GM12892 (cell line): ENCODE data around the gene DNAJC10.

ENCODE experiments used
- POLR2A ChIP-seq: IDR thresholded peaks from 2 replicates; pipeline ENCODE4 v1.6.1; 2011; ENCODE audit warnings: low read depth, low read length, control low read depth
- POLR2AphosphoS5 ChIP-seq: IDR thresholded peaks from 2 replicates; pipeline ENCODE4 v1.6.1; 2011; ENCODE audit warnings: low read depth, low read length, control low read depth
- TAF1 ChIP-seq: IDR thresholded peaks from 2 replicates; pipeline ENCODE4 v1.6.1; 2011; ENCODE audit warnings: low read depth, mild to moderate bottlenecking, control low read depth, low read length, borderline replicate concordance

GRCh38 chr2:182766626-182767025 lies 50.6 kb downstream of the DNAJC10 start:
- TF ChIP-seq TAF1 (no peak), POLR2A (no peak), POLR2AphosphoS5 (no peak)
